MM.1S (cell line): ENCODE results near the gene E2F6.

Experiments used
- CTCF ChIP-seq: fragments of 300-600 bp; sonication (generic); IDR thresholded peaks from 2 replicates; pipeline ENCODE4 v1.5.1; 2016; ENCODE audit warnings: antibody characterized with exemption, low read length, mixed read lengths
- EZH2phosphoT487 ChIP-seq: fragments of 300-600 bp; sonication (generic); IDR thresholded peaks from 2 replicates; pipeline ENCODE4 v1.6.1; 2018; ENCODE audit warnings: antibody characterized with exemption, low read length

- TF ChIP-seq CTCF (no peak), EZH2phosphoT487 (no peak)
Measured at GRCh38 chr2:11480859-11481258, 14.9 kb upstream of the E2F6 start.
